Stomach (tissue), 8 donors: ENCODE data around the gene AGAP6. TPM values are rescaled to one million over a fixed set of nuclear protein-coding genes. Genes with fewer than 3 reads are reported as not detected.

Experiments used
- polyA plus RNA-seq, 3 donors: library from polyadenylated mRNA; stranded (reverse); fragments of 200-250 nt; gene quantifications; one replicate each; pipeline ENCODE4 v1.2.3, GENCODE V29; 2013
- small RNA-seq, 4 donors: library from RNA; depleted of rRNA; stranded (forward); fragments of <200 nt; gene quantifications; one replicate each; pipeline ENCODE3, GENCODE V24; 2016
- total RNA-seq, 5 donors: library from RNA; depleted of rRNA; stranded (reverse); fragments of >200 nt; gene quantifications; one replicate each; pipeline versions ENCODE4 v1.1.0 to v1.2.3, GENCODE V29; 2014 to 2016
- donor health status: healthy with polysubstance abuse.
- donor health status: Bipolar disorder and iron deficiency.
- donor health status: healthy.

The AGAP6 gene
- total and polyA plus RNA-seq, 8 donors = 3.1 to 80.8 (median 16.1) TPM

Small RNAs within 50 kb of the gene (small RNA-seq; reads per million reads assigned to genes)
- 0 reads per million in 4 donors for gene RNA5SP317
- gene SNORA74C-2 = 0 reads per million in 4 donors

Other genes starting within 250 kb of the AGAP6 start
- 10 to 100 TPM in 1 of 5 donors, 1 to 10 TPM in 3, not detected in 1; 3.7 to 26.8 (median 4.4) TPM for gene OGDHL, start 226.1 kb upstream of the AGAP6 start, total RNA-seq
- gene OGDHL, start 226.1 kb upstream of the AGAP6 start, polyA plus RNA-seq = under 1 TPM; 0.31 to 0.46 (median 0.45) TPM
- 10 to 100 TPM; 19.1 to 57.1 (median 35.7) TPM for gene PARG, start 46.4 kb upstream of the AGAP6 start, total RNA-seq
- 1 to 10 TPM; 3.1 to 5.5 (median 5.2) TPM for gene PARG, start 46.4 kb upstream of the AGAP6 start, polyA plus RNA-seq
- 10 to 100 TPM; 13.6 to 46.0 (median 37.9) TPM for gene TIMM23B, start 46.4 kb upstream of the AGAP6 start, total RNA-seq
- gene TIMM23B, start 46.4 kb upstream of the AGAP6 start, polyA plus RNA-seq = 1 to 10 TPM; 3.5 to 6.2 (median 5.2) TPM
- 10 to 100 TPM; 20.1 to 47.8 (median 30.9) TPM for gene WASHC2A, start 79.5 kb downstream of the AGAP6 start, total RNA-seq
- 10 to 100 TPM in 1 of 3 donors, 1 to 10 TPM in 2; 8.8 to 15.5 (median 9.8) TPM for gene WASHC2A, start 79.5 kb downstream of the AGAP6 start, polyA plus RNA-seq